ENCODE measurements around the gene SNIP1. TPM values are rescaled to one million over a fixed set of nuclear protein-coding genes. Genes with fewer than 3 reads are reported as not detected.
"Not testable (repeated sequence)": the region's sequence is repeated elsewhere in the genome, so short reads cannot be mapped to it uniquely, and the experiment has no call there.

The SNIP1 gene
- total RNA-seq, 1 donor from 2014 or later = 19.3 TPM

GRCh38 chr1:37560401-37561132 lies 6.5 kb upstream of the SNIP1 start:
- no peak for DNase-seq (ENCODE audit: low read depth)
- H3K27me3 ChIP-seq (ENCODE audit: control insufficient read depth, insufficient read depth, low read length) = no peaks in the 10 kb centered on the region
- no peak overlapping the region for H3K4me3 ChIP-seq (ENCODE audit: low read depth, low read length)
- H3K36me3 ChIP-seq (ENCODE audit: control insufficient read depth, insufficient read depth, low read length) = peaks cover 1% of the 10 kb centered on the region
- TF ChIP-seq, protein P1, sequence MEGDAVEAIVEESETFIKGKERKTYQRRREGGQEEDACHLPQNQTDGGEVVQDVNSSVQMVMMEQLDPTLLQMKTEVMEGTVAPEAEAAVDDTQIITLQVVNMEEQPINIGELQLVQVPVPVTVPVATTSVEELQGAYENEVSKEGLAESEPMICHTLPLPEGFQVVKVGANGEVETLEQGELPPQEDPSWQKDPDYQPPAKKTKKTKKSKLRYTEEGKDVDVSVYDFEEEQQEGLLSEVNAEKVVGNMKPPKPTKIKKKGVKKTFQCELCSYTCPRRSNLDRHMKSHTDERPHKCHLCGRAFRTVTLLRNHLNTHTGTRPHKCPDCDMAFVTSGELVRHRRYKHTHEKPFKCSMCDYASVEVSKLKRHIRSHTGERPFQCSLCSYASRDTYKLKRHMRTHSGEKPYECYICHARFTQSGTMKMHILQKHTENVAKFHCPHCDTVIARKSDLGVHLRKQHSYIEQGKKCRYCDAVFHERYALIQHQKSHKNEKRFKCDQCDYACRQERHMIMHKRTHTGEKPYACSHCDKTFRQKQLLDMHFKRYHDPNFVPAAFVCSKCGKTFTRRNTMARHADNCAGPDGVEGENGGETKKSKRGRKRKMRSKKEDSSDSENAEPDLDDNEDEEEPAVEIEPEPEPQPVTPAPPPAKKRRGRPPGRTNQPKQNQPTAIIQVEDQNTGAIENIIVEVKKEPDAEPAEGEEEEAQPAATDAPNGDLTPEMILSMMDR (IDR thresholded peaks at IDR 0.05; ENCODE audit: insufficient read depth, low read length, poor library complexity, severe bottlenecking) = no peak

DNA sequence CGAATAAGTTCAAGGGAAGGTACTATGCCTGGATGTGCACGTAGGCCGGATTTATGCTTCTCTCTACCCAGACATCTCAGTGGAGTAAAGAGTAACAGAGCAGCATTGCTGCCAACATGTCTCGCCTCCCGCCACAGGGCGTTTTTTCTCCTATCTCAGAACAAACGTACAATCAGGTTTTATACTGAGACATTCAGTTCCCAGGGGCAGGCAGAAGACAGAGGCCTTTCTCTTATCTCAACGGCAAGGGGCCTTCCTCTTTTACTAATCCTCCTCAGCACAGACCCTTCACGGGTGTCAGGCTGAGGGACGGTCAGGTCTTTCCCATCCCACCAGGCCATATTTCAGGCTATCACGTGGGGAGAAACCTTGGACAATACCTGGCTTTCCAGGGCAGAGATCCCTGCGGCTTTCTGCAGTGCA lies 5.9 kb upstream of the SNIP1 start:
- not testable (repeated sequence) for H3K4me3 ChIP-seq (ENCODE audit: low read depth, low read length); DNase-seq (ENCODE audit: low read depth); H3K36me3 ChIP-seq (ENCODE audit: control insufficient read depth, insufficient read depth, low read length); H3K27me3 ChIP-seq (ENCODE audit: control insufficient read depth, insufficient read depth, low read length)

- DNase-seq (ENCODE audit: low read depth) = no peak
- H3K27me3 ChIP-seq (ENCODE audit: control insufficient read depth, insufficient read depth, low read length) = no peaks in the 10 kb centered on the region
- H3K36me3 ChIP-seq (ENCODE audit: control insufficient read depth, insufficient read depth, low read length) = peaks cover 1% of the 10 kb centered on the region
- H3K4me3 ChIP-seq (ENCODE audit: low read depth, low read length) = no peak overlapping the region
- TF ChIP-seq, protein P1 (IDR thresholded peaks at IDR 0.05; ENCODE audit: insufficient read depth, low read length, poor library complexity, severe bottlenecking) = no peak
Measured at GRCh38 chr1:37559080-37559479, 5.0 kb upstream of the SNIP1 start.

- Histone ChIP-seq H3K4me3 (ENCODE audit: low read depth, low read length) (no peak overlapping the region), H3K36me3 (ENCODE audit: control insufficient read depth, insufficient read depth, low read length) (peaks cover 1% of the 10 kb centered on the region), H3K27me3 (ENCODE audit: control insufficient read depth, insufficient read depth, low read length) (no peaks in the 10 kb centered on the region)
- no peak for DNase-seq (ENCODE audit: low read depth)
- TF ChIP-seq, protein P1 (IDR thresholded peaks at IDR 0.05; ENCODE audit: insufficient read depth, low read length, poor library complexity, severe bottlenecking) = no peak
Measured at GRCh38 chr1:37558411-37558810, 4.3 kb upstream of the SNIP1 start.

DNA sequence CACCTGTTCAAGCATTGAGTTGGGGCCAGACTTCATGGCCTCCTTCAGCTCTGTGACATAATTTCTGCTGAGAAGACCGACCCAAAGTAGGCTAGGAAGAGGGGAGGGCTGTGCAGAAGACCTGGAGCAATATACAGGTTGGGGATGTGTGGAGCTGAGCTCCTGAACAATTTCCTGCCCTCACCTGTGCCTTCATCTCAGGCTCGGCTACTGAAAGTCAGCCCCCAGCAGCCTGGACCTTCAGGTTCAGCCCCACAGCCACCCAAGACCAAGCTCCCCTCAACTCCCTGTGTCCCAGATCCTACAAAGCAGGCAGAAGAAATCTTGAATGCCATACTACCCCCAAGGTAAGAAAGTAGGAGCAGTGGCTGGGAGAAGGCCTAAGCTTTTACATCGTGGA lies 3.3 kb upstream of the SNIP1 start:
- peak overlapping the region; percentile 53 for H3K4me3 ChIP-seq (ENCODE audit: low read depth, low read length)
- H3K27me3 ChIP-seq (ENCODE audit: control insufficient read depth, insufficient read depth, low read length) = no peaks in the 10 kb centered on the region
- peaks cover 1% of the 10 kb centered on the region for H3K36me3 ChIP-seq (ENCODE audit: control insufficient read depth, insufficient read depth, low read length)
- TF ChIP-seq, protein P1 (IDR thresholded peaks at IDR 0.05; ENCODE audit: insufficient read depth, low read length, poor library complexity, severe bottlenecking) = no peak
- DNase-seq (ENCODE audit: low read depth) = no peak

GRCh38 chr1:37556712-37557196 lies 2.7 kb upstream of the SNIP1 start, which contains the start of gene DNALI1:
Gene DNALI1, plus strand, starts transcription at chr1:37556940. Its CDS starts 55 bp downstream, at chr1:37556995.
- Histone ChIP-seq H3K4me3 (ENCODE audit: low read depth, low read length) (peak within 1 kb of the TSS; percentile 53), H3K36me3 (ENCODE audit: control insufficient read depth, insufficient read depth, low read length) (peaks cover 1% of the 10 kb centered on the region), H3K27me3 (ENCODE audit: control insufficient read depth, insufficient read depth, low read length) (no peaks in the 10 kb centered on the region)
- peak; percentile 48 for DNase-seq (ENCODE audit: low read depth)
- TF ChIP-seq, protein P1 (IDR thresholded peaks at IDR 0.05; ENCODE audit: insufficient read depth, low read length, poor library complexity, severe bottlenecking) = no peak

All from kidney epithelial cell (primary cell).